Ovary (tissue), 9 donors: ENCODE data around the gene MMP24. TPM values are rescaled to one million over a fixed set of nuclear protein-coding genes. Genes with fewer than 3 reads are reported as not detected.

Experiments
- DNase-seq, 5 donors: peaks; one replicate each; pipeline ENCODE4 v3.0.0-alpha.2; 2019 to 2020
- H3K27ac ChIP-seq, 2 donors: fragments of 200-600 bp; one replicate each; pipeline versions ENCODE4 v1.5.1 to v1.8.0; 2019 to 2022
- H3K27me3 ChIP-seq: fragments of 200-600 bp; one replicate; pipeline ENCODE4 v1.8.0; 2022
- H3K36me3 ChIP-seq: fragments of 200-600 bp; sonication (generic); one replicate; pipeline ENCODE4 v1.5.1; 2019
- H3K4me1 ChIP-seq: one replicate; pipeline ENCODE4 v1.8.1; 2013; ENCODE audit warnings: mild to moderate bottlenecking, moderate library complexity; ENCODE audit not compliant: insufficient read depth
- H3K4me3 ChIP-seq: fragments of 200-600 bp; sonication (generic); one replicate; pipeline ENCODE4 v1.5.1; 2017
- H3K9me3 ChIP-seq, 2 donors: fragments of 200-600 bp in 1 of 2; sonication (generic) in 1 of 2; one replicate each; pipeline versions ENCODE4 v1.5.1 to v1.8.1; 2013 to 2019; ENCODE audit warnings: mild to moderate bottlenecking in 1 of 2, moderate library complexity in 1 of 2
- EP300 ChIP-seq: sonication (generic); formaldehyde crosslinking; IDR thresholded peaks from one replicate; pipeline ENCODE4 v1.6.1; 2017; ENCODE audit warnings: antibody characterized with exemption
- POLR2A ChIP-seq: fragments of 450-650 bp; IDR thresholded peaks from one replicate; pipeline ENCODE4 v1.6.1; 2017; ENCODE audit warnings: antibody characterized with exemption, mild to moderate bottlenecking, moderate library complexity
- WGBS, 3 donors: extraction: QIAGEN DNeasy Blood & Tissue Kit in 1 of 3; methylation state at CpG; one replicate each; pipeline versions ENCODE4 v1.1.5 to v1.1.7; 2013 to 2017; 5-methylcytosine and 5-hydroxymethylcytosine counted together
- intact Hi-C, 4 donors: fragments of 100-400 bp; cut with DNase I; formaldehyde crosslinking; loops; one replicate each; pipeline versions ENCODE4 v1.11.0 to v1.15.1; 2022 to 2023
- polyA plus RNA-seq, 2 donors: library from polyadenylated mRNA; stranded (reverse); fragments of 200-250 nt in 1 of 2; fragments of 350-450 nt in 1 of 2; fragmentation: Illumina TruSeq in 1 of 2; extraction: RNeasy Lipid Tissue Mini Kit (QIAGEN cat#74804) in 1 of 2; gene quantifications; one replicate each; pipeline ENCODE4 v1.2.3, GENCODE V29; 2013 to 2014
- total RNA-seq, 7 donors: library from RNA; depleted of rRNA in 2 of 7; stranded (reverse); fragments of >200 nt in 2 of 7; fragmentation: NEBNext Ultra II Directional in 3 of 7; extraction: Animal tissue kit (Norgen Biotek cat#: 25700) in 3 of 7; gene quantifications; one replicate each; pipeline versions ENCODE4 v1.1.0 to v1.2.4, GENCODE V29; 2016 to 2023
- TF ChIP-seq, protein P1 (sequence below), 3 donors: fragments of 450-650 bp in 2 of 3; fragments of 200-600 bp in 1 of 3; IDR thresholded peaks; one replicate each; pipeline versions ENCODE4 v1.5.1 to v1.8.0; 2016 to 2022; ENCODE audit warnings: antibody characterized with exemption in 3 of 3, mild to moderate bottlenecking in 1 of 3
- donor health status: DM: no; HTN: no; CAD: no; lungs with moderate emphysema.
- donor health status: DM: no; HTN: no; CAD: no.
- donor health status: Bipolar disorder and iron deficiency.
- donor health status: DM: yes; HTN: yes; CAD: no.
- donor health status: DM: no; HTN: no; CAD: no.
- donor health status: DM: yes; HTN: yes; CAD: no.

MMP24 gene
- total and polyA plus RNA-seq, 9 donors: 0.20 to 10.8 (median 0.67) TPM

DNA sequence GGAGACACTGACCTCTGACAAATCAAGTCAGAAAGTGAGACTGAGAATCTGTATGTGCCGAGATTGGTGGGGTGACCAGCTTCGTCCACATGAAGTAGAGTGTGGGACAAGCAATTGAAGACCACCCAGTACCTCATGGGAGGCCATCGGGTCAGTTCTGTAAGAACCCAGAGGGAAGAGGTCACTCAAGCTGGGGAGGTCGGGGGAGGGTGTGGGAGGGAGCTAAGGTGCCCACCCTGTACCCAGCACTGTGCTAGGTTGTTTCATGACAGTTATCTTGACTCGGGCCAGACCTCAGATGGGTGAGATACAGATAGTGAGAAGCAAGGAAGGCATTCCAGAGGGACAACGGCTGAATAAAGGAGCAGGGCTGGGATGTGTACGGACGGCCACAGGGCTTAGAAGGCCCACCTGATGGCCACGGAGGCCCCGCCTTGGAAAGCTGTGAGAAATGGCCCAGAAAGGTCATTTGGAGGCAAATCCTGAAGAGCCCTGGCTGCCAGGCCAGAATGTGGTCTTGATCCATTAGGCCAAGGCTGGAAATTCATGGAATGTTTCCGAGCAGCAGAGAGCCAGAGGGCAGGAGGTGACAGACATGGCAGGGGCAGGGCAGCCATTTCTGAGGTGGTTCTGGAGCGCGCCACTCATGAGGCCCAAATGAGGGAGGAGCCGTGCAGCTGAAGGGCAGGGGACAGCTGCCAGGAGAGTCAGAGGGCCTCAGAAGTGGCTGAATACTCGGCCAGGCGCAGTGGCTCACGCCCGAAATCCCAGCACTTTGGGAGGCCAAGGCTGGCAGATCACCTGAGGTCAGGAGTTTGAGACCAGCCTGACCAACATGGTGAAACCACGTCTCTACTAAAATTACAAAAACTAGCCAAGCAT, 43.8 kb downstream of the MMP24 start:
- DNase-seq: no peak
- intact Hi-C loops: loop anchor here in 1 of 4 donors (5.0 kb wide), 1 partner anchor 123 kb away; the partner anchor contains the start of gene EDEM2
- no peaks in the 10 kb centered on the region for H3K4me1 ChIP-seq
- H3K4me3 ChIP-seq: no peak overlapping the region
- no peaks in the 10 kb centered on the region for H3K9me3 ChIP-seq
- H3K36me3 ChIP-seq: no peaks in the 10 kb centered on the region
- no peaks in the 10 kb centered on the region for H3K27me3 ChIP-seq
- no peak overlapping the region for H3K27ac ChIP-seq
- WGBS, 3 donors: 85 to 88% (median 87%) methylated on average over 19 of the region's 19 CpGs
- no peak for TF ChIP-seq POLR2A

DNA sequence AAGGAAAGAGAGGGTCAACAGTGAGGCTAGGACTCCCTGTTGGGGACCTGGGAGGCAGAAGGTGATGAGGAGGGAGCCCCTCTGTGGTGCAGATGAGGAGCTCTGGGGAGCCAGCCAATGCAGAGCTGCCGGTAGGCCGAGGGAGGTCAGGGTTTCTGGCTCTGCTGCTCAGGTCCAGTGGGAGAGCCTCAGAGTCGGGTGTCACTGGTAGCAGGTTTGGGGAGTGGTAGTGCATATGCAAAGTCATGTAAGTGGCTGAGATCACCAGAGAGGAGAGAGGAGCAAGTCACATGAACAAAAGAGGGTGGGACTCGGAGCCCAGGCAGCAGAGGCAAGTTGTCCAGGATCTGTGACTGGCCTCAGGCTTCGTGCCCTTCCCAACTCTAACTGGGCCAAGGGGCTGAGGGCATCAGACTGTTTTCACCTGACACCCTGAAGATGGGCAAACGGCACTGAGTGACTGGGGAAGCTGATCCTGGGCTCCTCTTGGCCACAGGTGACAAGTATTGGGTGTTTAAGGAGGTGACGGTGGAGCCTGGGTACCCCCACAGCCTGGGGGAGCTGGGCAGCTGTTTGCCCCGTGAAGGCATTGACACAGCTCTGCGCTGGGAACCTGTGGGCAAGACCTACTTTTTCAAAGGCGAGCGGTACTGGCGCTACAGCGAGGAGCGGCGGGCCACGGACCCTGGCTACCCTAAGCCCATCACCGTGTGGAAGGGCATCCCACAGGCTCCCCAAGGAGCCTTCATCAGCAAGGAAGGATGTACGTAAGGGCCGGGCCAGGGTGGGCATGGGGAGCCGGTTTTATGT, 44.8 kb downstream of the MMP24 start:
- Histone ChIP-seq H3K36me3 (no peaks in the 10 kb centered on the region), H3K4me3 (no peak overlapping the region), H3K27me3 (no peaks in the 10 kb centered on the region), H3K9me3 (no peaks in the 10 kb centered on the region), H3K4me1 (no peaks in the 10 kb centered on the region), H3K27ac (no peak overlapping the region)
- intact Hi-C loops: loop anchor here in 1 of 4 donors (5.0 kb wide), 1 partner anchor 124 kb away; the partner anchor contains the start of gene EDEM2
- no peak for TF ChIP-seq EP300
- no peak for TF ChIP-seq POLR2A
- no peak for DNase-seq
- WGBS, 3 donors: 83 to 85% (median 84%) methylated on average over 20 of the region's 20 CpGs

- H3K27me3 ChIP-seq: no peaks in the 10 kb centered on the region
- TF ChIP-seq EP300 (no peak), POLR2A (no peak)
- TF ChIP-seq, protein P1, sequence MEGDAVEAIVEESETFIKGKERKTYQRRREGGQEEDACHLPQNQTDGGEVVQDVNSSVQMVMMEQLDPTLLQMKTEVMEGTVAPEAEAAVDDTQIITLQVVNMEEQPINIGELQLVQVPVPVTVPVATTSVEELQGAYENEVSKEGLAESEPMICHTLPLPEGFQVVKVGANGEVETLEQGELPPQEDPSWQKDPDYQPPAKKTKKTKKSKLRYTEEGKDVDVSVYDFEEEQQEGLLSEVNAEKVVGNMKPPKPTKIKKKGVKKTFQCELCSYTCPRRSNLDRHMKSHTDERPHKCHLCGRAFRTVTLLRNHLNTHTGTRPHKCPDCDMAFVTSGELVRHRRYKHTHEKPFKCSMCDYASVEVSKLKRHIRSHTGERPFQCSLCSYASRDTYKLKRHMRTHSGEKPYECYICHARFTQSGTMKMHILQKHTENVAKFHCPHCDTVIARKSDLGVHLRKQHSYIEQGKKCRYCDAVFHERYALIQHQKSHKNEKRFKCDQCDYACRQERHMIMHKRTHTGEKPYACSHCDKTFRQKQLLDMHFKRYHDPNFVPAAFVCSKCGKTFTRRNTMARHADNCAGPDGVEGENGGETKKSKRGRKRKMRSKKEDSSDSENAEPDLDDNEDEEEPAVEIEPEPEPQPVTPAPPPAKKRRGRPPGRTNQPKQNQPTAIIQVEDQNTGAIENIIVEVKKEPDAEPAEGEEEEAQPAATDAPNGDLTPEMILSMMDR (IDR thresholded peaks at IDR 0.05): no peak
- no peaks in the 10 kb centered on the region for H3K36me3 ChIP-seq
- no peak overlapping the region for H3K4me3 ChIP-seq
- H3K9me3 ChIP-seq: no peaks in the 10 kb centered on the region
- DNase-seq: no peak
- intact Hi-C loops: loop anchor here in 1 of 4 donors (5.0 kb wide), 1 partner anchor 125 kb away; the partner anchor contains the start of gene EDEM2
- WGBS, 3 donors: 59 to 72% (median 70%) methylated on average over 7 of the region's 7 CpGs
- no peak overlapping the region for H3K27ac ChIP-seq
- peaks cover 3% of the 10 kb centered on the region for H3K4me1 ChIP-seq
Observed at GRCh38 chr20:35271904-35272303, 45.4 kb downstream of the MMP24 start.

GRCh38 chr20:35273449-35274171, 47.1 kb downstream of the MMP24 start:
- H3K9me3 ChIP-seq: no peaks in the 10 kb centered on the region
- no peak for DNase-seq
- no peak overlapping the region for H3K4me3 ChIP-seq
- H3K27me3 ChIP-seq: no peaks in the 10 kb centered on the region
- no peak overlapping the region for H3K27ac ChIP-seq
- H3K4me1 ChIP-seq: peaks cover 10% of the 10 kb centered on the region
- intact Hi-C loops: loop anchor here in 1 of 4 donors (5.0 kb wide), 1 partner anchor 126 kb away; the partner anchor contains the start of gene EDEM2
- TF ChIP-seq POLR2A: no peak
- H3K36me3 ChIP-seq: no peaks in the 10 kb centered on the region
- 66 to 69% (median 67%) methylated on average over 13 of the region's 13 CpGs for whole genome bisulfite sequencing, 3 donors

GRCh38 chr20:35274172-35275092, 47.9 kb downstream of the MMP24 start:
- WGBS, 3 donors: 85 to 88% (median 86%) methylated on average over 23 to 24 of the region's 24 CpGs
- peaks cover 10% of the 10 kb centered on the region for H3K4me1 ChIP-seq
- intact Hi-C loops: loop anchor here in 1 of 4 donors (5.0 kb wide), 1 partner anchor 127 kb away; the partner anchor contains the start of gene EDEM2
- no peak for DNase-seq
- no peaks in the 10 kb centered on the region for H3K36me3 ChIP-seq
- no peak overlapping the region for H3K4me3 ChIP-seq
- H3K9me3 ChIP-seq: no peaks in the 10 kb centered on the region
- H3K27me3 ChIP-seq: no peaks in the 10 kb centered on the region
- no peak overlapping the region for H3K27ac ChIP-seq
- no peak for TF ChIP-seq EP300
- TF ChIP-seq, protein P1 (IDR thresholded peaks at IDR 0.05): no peak
- TF ChIP-seq POLR2A: no peak
